ENCODE results near the gene LY6G6F. TPM values are rescaled to one million over a fixed set of nuclear protein-coding genes. Genes with fewer than 3 reads are reported as not detected.

Gene LY6G6F
- total RNA-seq, 1 donor from 2014 or later, result not detected

- Mint-ChIP-seq H3K27me3 (no peaks in the 10 kb centered on the region), H3K4me1 (ENCODE audit: unreplicated experiment) (peaks cover 53% of the 10 kb centered on the region), H3K27ac (peak within 1 kb of the TSS; percentile 90), H3K4me3 (peak within 1 kb of the TSS; percentile 93), H3K36me3 (peaks cover 27% of the 10 kb centered on the region), H3K9me3 (no peaks in the 10 kb centered on the region)
- peak; percentile 84 for DNase-seq (ENCODE audit: extremely low spot score, unreplicated experiment)
- no peak for TF ChIP-seq CTCF (conservative IDR thresholded peaks at IDR 0.05)
Observed at GRCh38 chr6:31660381-31661261, 46.0 kb upstream of the LY6G6F start, which contains the start of gene C6orf47. TSS of gene C6orf47 (minus strand) at chr6:31660778. CDS start at chr6:31659947, 831 bp downstream.

- H3K4me3 Mint-ChIP-seq, result peak overlapping the region; percentile 93
- H3K27me3 Mint-ChIP-seq, result no peaks in the 10 kb centered on the region
- peaks cover 21% of the 10 kb centered on the region for H3K36me3 Mint-ChIP-seq
- no peak for TF ChIP-seq CTCF (conservative IDR thresholded peaks at IDR 0.05)
- peak overlapping the region; percentile 89 for H3K27ac Mint-ChIP-seq
- no peak for DNase-seq (ENCODE audit: extremely low spot score, unreplicated experiment)
- H3K4me1 Mint-ChIP-seq (ENCODE audit: unreplicated experiment), result peaks cover 55% of the 10 kb centered on the region
- no peaks in the 10 kb centered on the region for H3K9me3 Mint-ChIP-seq
Observed at GRCh38 chr6:31661262-31662123, 45.2 kb upstream of the LY6G6F start.

GRCh38 chr6:31662124-31662723 lies 44.4 kb upstream of the LY6G6F start:
- Mint-ChIP-seq H3K27ac (no peak overlapping the region), H3K9me3 (no peaks in the 10 kb centered on the region), H3K4me1 (ENCODE audit: unreplicated experiment) (peaks cover 59% of the 10 kb centered on the region), H3K36me3 (peaks cover 20% of the 10 kb centered on the region), H3K27me3 (no peaks in the 10 kb centered on the region), H3K4me3 (peak overlapping the region; percentile 47)
- TF ChIP-seq CTCF (conservative IDR thresholded peaks at IDR 0.05), result no peak
- DNase-seq (ENCODE audit: extremely low spot score, unreplicated experiment), result no peak

GRCh38 chr6:31663126-31663960 lies 43.3 kb upstream of the LY6G6F start:
- Mint-ChIP-seq H3K27ac (peak overlapping the region; percentile 99), H3K27me3 (no peaks in the 10 kb centered on the region), H3K9me3 (no peaks in the 10 kb centered on the region), H3K4me3 (peak overlapping the region; percentile 99), H3K36me3 (peaks cover 18% of the 10 kb centered on the region), H3K4me1 (ENCODE audit: unreplicated experiment) (peaks cover 58% of the 10 kb centered on the region)
- TF ChIP-seq CTCF (conservative IDR thresholded peaks at IDR 0.05), result no peak
- DNase-seq (ENCODE audit: extremely low spot score, unreplicated experiment), result no peak

All from type B pancreatic cell (in vitro differentiated cells).